ENCODE data around the gene C2orf68.

Gene C2orf68

DNA sequence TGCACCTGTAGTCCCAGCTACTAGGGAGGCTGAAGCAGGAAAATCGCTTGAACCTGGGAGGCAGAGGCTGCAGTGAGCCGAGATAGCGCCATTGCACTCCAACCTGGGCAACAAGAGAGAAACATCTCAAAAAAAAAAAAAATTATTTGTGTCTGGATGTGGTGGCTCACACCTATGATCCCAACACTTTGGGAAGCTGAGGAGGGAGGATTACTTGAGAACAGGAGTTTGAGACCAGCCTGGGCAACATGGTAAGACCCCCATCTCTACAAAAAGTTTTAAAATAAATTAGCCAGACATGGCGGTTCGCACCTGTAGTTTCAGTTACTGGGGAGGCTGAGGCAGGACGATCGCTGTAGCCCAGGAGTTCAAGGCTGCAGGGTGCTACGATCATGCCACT lies 36.1 kb downstream of the C2orf68 start:
- TF ChIP-seq, protein P1, sequence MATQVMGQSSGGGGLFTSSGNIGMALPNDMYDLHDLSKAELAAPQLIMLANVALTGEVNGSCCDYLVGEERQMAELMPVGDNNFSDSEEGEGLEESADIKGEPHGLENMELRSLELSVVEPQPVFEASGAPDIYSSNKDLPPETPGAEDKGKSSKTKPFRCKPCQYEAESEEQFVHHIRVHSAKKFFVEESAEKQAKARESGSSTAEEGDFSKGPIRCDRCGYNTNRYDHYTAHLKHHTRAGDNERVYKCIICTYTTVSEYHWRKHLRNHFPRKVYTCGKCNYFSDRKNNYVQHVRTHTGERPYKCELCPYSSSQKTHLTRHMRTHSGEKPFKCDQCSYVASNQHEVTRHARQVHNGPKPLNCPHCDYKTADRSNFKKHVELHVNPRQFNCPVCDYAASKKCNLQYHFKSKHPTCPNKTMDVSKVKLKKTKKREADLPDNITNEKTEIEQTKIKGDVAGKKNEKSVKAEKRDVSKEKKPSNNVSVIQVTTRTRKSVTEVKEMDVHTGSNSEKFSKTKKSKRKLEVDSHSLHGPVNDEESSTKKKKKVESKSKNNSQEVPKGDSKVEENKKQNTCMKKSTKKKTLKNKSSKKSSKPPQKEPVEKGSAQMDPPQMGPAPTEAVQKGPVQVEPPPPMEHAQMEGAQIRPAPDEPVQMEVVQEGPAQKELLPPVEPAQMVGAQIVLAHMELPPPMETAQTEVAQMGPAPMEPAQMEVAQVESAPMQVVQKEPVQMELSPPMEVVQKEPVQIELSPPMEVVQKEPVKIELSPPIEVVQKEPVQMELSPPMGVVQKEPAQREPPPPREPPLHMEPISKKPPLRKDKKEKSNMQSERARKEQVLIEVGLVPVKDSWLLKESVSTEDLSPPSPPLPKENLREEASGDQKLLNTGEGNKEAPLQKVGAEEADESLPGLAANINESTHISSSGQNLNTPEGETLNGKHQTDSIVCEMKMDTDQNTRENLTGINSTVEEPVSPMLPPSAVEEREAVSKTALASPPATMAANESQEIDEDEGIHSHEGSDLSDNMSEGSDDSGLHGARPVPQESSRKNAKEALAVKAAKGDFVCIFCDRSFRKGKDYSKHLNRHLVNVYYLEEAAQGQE (IDR thresholded peaks at IDR 0.05; ENCODE audit: insufficient read depth in 1 of 2, low read depth in 2 of 2, low read length in 2 of 2): no peak
- TF ChIP-seq POLR2AphosphoS5 (IDR thresholded peaks at IDR 0.05; ENCODE audit: low read depth, low read length) (no peak), SIN3A (IDR thresholded peaks at IDR 0.05; ENCODE audit: borderline replicate concordance, insufficient read depth, low read length) (no peak), TAF1 (IDR thresholded peaks at IDR 0.05; ENCODE audit: borderline replicate concordance, insufficient read depth, low read length) (no peak), FOXP2 (optimal IDR thresholded peaks at IDR 0.05; ENCODE audit: borderline replicate concordance, extremely low read depth, extremely low read length, insufficient read depth) (no peak)

DNA sequence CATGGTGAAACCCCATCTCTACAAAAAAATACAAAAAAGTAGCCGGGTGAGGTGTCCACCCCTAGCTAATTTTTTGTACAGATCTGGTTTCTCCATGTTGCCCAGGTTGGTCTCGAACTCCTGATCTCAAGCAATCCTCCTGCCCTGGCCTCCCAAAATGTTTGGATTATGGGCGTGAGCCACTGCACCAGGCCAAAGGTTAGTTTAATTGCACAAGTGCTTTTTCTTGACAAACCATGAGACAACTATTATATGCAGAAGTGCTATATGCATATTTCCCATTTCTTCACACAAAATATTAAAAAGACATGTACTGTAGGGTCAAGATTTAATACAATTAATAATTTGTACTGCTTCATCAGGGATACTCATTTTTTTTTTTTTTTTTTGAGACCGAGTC lies 45.6 kb downstream of the C2orf68 start:
- TF ChIP-seq FOXP2 (optimal IDR thresholded peaks at IDR 0.05; ENCODE audit: borderline replicate concordance, extremely low read depth, extremely low read length, insufficient read depth) (no peak), SIN3A (IDR thresholded peaks at IDR 0.05; ENCODE audit: borderline replicate concordance, insufficient read depth, low read length) (no peak), POLR2AphosphoS5 (IDR thresholded peaks at IDR 0.05; ENCODE audit: low read depth, low read length) (no peak), TAF1 (IDR thresholded peaks at IDR 0.05; ENCODE audit: borderline replicate concordance, insufficient read depth, low read length) (no peak)
- TF ChIP-seq, protein P1 (IDR thresholded peaks at IDR 0.05; ENCODE audit: insufficient read depth in 1 of 2, low read depth in 2 of 2, low read length in 2 of 2): no peak

DNA sequence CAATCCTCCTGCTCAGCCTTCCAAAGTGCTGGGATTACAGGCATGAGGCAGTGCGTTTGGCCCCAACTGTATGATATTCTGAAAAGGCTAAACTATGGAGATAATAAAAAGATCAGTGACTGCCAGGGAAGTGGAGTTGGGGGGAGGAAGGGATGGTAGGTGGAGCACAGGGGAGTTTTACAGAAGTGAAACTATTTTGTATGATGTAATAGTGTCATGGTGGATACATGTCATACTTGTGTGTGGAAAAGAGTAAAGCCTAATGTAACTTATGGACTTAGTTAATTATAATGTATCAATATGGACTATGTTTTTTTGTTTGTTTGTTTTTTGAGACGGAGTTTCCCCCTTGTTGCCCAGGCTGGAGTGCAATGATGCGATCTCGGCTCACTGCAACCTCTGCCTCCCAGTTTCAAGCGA lies 47.7 kb downstream of the C2orf68 start:
- TF ChIP-seq FOXP2 (optimal IDR thresholded peaks at IDR 0.05; ENCODE audit: borderline replicate concordance, extremely low read depth, extremely low read length, insufficient read depth) (no peak), TAF1 (IDR thresholded peaks at IDR 0.05; ENCODE audit: borderline replicate concordance, insufficient read depth, low read length) (no peak), POLR2AphosphoS5 (IDR thresholded peaks at IDR 0.05; ENCODE audit: low read depth, low read length) (no peak), SIN3A (IDR thresholded peaks at IDR 0.05; ENCODE audit: borderline replicate concordance, insufficient read depth, low read length) (no peak)
- TF ChIP-seq, protein P1 (IDR thresholded peaks at IDR 0.05; ENCODE audit: insufficient read depth in 1 of 2, low read depth in 2 of 2, low read length in 2 of 2): no peak

DNA sequence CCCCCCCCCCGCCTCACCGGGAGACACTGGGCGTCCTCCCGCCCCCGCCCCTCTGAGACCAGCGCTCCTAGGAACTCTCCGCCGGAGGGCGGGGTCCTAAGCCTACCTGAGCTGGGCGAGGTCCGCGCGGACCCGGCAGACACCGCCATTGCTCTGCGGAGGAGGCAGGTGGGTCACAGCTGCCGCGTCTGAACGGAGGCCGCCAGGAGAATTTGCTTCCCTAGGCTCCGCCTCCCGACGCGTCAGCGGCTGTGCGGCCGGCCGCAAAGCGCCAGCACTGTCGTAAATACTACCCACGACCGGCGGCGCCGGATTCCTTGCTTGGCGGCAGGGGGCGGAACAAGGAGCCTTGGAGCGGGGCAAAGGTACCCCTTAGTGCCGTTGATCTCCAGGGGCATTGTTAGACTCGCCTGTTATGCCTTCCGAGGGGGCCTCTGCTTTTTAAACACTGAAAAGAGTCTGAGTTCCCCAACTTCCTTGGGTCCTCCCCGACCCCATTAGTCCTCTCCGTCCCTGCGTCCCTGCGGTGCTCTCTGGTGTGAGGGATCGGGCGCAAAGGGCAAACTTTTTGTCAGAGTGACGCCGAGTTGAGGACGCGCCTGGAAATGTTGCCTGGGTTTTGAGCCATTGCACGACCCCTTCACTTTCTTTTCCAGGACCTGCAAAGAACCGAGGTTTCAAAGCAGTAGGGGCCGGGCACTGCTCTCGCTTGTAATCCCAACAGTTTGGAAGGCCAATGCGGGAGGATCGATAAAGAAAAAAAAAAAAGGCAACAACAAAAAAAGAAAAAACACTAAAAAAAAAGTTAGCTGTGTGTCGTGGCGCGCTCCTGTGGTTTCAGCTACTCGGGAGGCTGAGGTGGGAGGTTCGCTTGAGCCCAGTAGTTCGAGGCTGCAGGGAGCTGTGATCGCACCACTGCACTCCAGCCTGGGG lies 50.3 kb downstream of the C2orf68 start, which contains the start of gene GGCX:
Gene GGCX, minus strand, starts transcription at position 214 of the 933 bp plus-strand sequence. Its CDS starts 65 bp downstream, at position 149.
- peak; percentile 80 for TF ChIP-seq TAF1 (IDR thresholded peaks at IDR 0.05; ENCODE audit: borderline replicate concordance, insufficient read depth, low read length)
- TF ChIP-seq, protein P1 (IDR thresholded peaks at IDR 0.05; ENCODE audit: insufficient read depth in 1 of 2, low read depth in 2 of 2, low read length in 2 of 2): no peak
- TF ChIP-seq FOXP2 (optimal IDR thresholded peaks at IDR 0.05; ENCODE audit: borderline replicate concordance, extremely low read depth, extremely low read length, insufficient read depth): peak; percentile 89
- TF ChIP-seq SIN3A (IDR thresholded peaks at IDR 0.05; ENCODE audit: borderline replicate concordance, insufficient read depth, low read length): no peak
- TF ChIP-seq POLR2AphosphoS5 (IDR thresholded peaks at IDR 0.05; ENCODE audit: low read depth, low read length): peak; percentile 92

Measured in PFSK-1 (cell line).